Activated B cell treated with CpG ODN at 0.5 μM for 24 hours (primary cell): ENCODE measurements around the gene L3MBTL1. TPM values are rescaled to one million over a fixed set of nuclear protein-coding genes. Genes with fewer than 3 reads are reported as not detected.

Source experiments
- ATAC-seq: fragments of 200-7000 bp; cut with Tn5 transposase; one replicate; pipeline ENCODE4 v1.10.0; 2021; ENCODE audit warnings: low read depth, mild to moderate bottlenecking, moderate library complexity
- CTCF ChIA-PET: fragments of 350-600 bp; sonication (Branson Sonifier 250); formaldehyde crosslinking; loops from one replicate; lab custom pipeline; 2021; ENCODE audit warnings: antibody characterized with exemption; lab: Charles Lee
- POLR2A ChIA-PET: fragments of 350-600 bp; sonication (Branson Sonifier 250); formaldehyde crosslinking; loops from one replicate; lab custom pipeline; 2021; ENCODE audit warnings: antibody characterized with exemption; lab: Charles Lee
- DNase-seq: peaks from one replicate; pipeline ENCODE4 v3.0.0; 2022
- H3K27ac Mint-ChIP-seq: one replicate; pipeline ENCODE4 v1.8.0; 2020; ENCODE audit warnings: mixed read lengths
- H3K27me3 Mint-ChIP-seq: one replicate; pipeline ENCODE4 v1.8.0; 2021; ENCODE audit warnings: mixed read lengths
- H3K36me3 Mint-ChIP-seq: one replicate; pipeline ENCODE4 v1.8.0; 2021; ENCODE audit warnings: low read depth, mixed read lengths
- H3K4me1 Mint-ChIP-seq: one replicate; pipeline ENCODE4 v1.8.0; 2021; ENCODE audit warnings: mixed read lengths
- H3K4me3 Mint-ChIP-seq: one replicate; pipeline ENCODE4 v1.8.0; 2020; ENCODE audit warnings: mild to moderate bottlenecking, mixed read lengths
- H3K9me3 Mint-ChIP-seq: one replicate; pipeline ENCODE4 v1.8.0; 2020; ENCODE audit warnings: mixed read lengths
- intact Hi-C: fragments of 100-400 bp; cut with micrococcal nuclease; formaldehyde crosslinking; loops from one replicate; pipeline ENCODE4 v1.15.1; 2024
- total RNA-seq: library from RNA; stranded (reverse); gene quantifications from 2 replicates; pipeline ENCODE4 v1.2.3, GENCODE V29; 2022
- TF ChIP-seq, protein P1 (sequence below): fragments of 200-600 bp; IDR thresholded peaks from one replicate; pipeline ENCODE4 v1.8.0; 2022; ENCODE audit warnings: antibody characterized with exemption, mild to moderate bottlenecking

The L3MBTL1 gene
- total RNA-seq, 1 donor from 2014 or later = 22.5 TPM

GRCh38 chr20:43537921-43538877 is 30.7 kb downstream of the L3MBTL1 start:
- Mint-ChIP-seq H3K4me1 (no peaks in the 10 kb centered on the region), H3K27me3 (no peaks in the 10 kb centered on the region), H3K4me3 (no peak overlapping the region), H3K27ac (no peak overlapping the region), H3K9me3 (no peaks in the 10 kb centered on the region), H3K36me3 (peaks cover 19% of the 10 kb centered on the region)
- CTCF ChIA-PET = interaction anchor here (0.6 to 3.9 kb wide), 21 partner anchors 8 to 651 kb away, joined by 3 to 97 read pairs (median 4); partner anchors contain the start of gene IFT52
- peak; percentile 65 for ATAC-seq
- POLR2A ChIA-PET = interaction anchor here (0.6 to 1.9 kb wide), 7 partner anchors 49 to 302 kb away, joined by 3 to 11 read pairs (median 3); partner anchors contain the start of gene SRSF6
- peak; percentile 30 for DNase-seq
- TF ChIP-seq, protein P1, sequence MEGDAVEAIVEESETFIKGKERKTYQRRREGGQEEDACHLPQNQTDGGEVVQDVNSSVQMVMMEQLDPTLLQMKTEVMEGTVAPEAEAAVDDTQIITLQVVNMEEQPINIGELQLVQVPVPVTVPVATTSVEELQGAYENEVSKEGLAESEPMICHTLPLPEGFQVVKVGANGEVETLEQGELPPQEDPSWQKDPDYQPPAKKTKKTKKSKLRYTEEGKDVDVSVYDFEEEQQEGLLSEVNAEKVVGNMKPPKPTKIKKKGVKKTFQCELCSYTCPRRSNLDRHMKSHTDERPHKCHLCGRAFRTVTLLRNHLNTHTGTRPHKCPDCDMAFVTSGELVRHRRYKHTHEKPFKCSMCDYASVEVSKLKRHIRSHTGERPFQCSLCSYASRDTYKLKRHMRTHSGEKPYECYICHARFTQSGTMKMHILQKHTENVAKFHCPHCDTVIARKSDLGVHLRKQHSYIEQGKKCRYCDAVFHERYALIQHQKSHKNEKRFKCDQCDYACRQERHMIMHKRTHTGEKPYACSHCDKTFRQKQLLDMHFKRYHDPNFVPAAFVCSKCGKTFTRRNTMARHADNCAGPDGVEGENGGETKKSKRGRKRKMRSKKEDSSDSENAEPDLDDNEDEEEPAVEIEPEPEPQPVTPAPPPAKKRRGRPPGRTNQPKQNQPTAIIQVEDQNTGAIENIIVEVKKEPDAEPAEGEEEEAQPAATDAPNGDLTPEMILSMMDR = peak; percentile 52
- intact Hi-C loops = loop anchor here (1.0 kb wide), 3 partner anchors 89 to 542 kb away; no protein-coding TSS in a partner anchor

DNA sequence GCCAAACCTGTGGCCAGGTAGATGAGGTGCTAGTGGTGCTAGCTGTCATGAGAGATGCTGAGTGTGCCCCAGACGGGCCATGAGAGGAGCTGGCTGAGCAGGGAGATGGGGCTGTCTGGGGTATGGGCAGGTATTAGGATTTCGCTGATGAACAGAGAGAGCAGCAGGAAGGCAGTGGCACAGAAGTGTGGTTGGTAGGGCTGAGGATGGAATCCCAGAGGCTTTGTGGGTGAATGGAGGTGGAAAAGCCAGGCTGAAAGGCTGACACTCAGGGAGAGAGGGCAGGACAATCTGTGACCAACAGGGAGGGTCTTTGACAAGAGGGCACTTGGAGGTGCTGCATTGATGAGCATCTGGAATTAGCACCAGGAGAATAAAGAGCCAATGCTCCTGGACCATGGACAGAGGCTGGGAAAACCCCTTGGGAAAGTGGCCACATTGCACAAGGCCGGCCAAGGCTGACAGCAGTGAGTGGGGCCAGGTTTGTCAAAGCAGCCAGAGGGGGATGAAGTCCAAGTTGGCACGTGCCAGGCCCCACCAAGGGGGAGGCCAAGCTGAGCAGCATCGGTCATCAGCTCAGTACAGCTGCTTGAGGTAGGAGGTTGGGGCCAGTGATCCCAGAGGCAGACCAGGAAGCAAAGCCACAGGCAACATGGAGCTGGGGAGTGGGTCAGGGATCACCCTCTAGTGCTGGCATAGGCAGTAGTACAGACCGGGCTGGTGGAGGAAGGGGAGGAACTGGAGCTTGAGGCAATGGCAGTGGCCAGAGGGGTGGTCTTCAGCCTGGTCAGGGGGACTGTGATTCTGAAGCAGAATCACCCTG is 31.6 kb downstream of the L3MBTL1 start:
- intact Hi-C loops = loop anchor here (1.0 kb wide), 3 partner anchors 90 to 541 kb away; no protein-coding TSS in a partner anchor
- H3K9me3 Mint-ChIP-seq = no peaks in the 10 kb centered on the region
- CTCF ChIA-PET = interaction anchor here (0.6 to 3.9 kb wide), 20 partner anchors 7 to 650 kb away, joined by 3 to 97 read pairs (median 4); partner anchors contain the start of gene IFT52
- POLR2A ChIA-PET = interaction anchor here (0.6 to 1.9 kb wide), 5 partner anchors 48 to 301 kb away, joined by 3 to 11 read pairs (median 3); no protein-coding TSS in a partner anchor
- DNase-seq = no peak
- H3K4me3 Mint-ChIP-seq = no peak overlapping the region
- H3K4me1 Mint-ChIP-seq = no peaks in the 10 kb centered on the region
- TF ChIP-seq, protein P1 = no peak
- no peaks in the 10 kb centered on the region for H3K27me3 Mint-ChIP-seq
- ATAC-seq = no peak
- H3K27ac Mint-ChIP-seq = no peak overlapping the region
- H3K36me3 Mint-ChIP-seq = peaks cover 19% of the 10 kb centered on the region

DNA sequence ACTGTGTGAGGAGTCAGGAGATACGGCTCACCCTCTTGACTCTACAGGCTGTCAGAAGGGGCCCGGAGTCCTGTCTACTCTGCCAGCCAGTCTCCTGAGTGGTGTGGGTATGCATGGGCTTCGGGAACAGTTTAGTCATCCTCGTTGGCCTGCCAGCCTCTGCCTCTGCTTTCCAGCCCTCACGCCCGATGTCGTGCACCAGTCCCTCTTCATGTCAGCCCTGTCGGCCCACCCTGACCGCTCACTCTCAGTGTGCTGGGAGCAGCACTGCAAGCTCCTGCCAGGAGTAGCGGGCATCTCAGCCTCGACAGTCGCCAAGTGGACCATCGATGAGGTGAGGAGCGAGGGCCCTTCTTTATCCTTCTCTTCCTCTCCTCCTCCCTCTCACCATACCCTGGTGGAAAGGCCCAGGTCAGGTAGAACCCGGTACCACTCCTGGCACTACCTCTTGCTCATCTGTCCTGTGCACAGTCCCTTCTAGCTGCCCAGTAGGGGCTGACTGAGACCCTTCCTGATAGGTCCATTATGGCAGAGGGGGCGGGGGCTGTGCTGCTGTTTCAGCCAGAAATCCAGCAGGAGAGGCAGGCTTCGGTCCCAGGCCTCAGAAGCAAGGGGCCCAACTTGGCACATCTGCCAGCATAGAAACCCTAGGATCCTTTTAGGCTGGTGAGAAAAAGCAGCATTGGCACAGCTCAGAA is 32.6 kb downstream of the L3MBTL1 start:
- no peak overlapping the region for H3K27ac Mint-ChIP-seq
- H3K4me1 Mint-ChIP-seq = no peaks in the 10 kb centered on the region
- peaks cover 23% of the 10 kb centered on the region for H3K36me3 Mint-ChIP-seq
- TF ChIP-seq, protein P1 = no peak
- ATAC-seq (no peak), DNase-seq (no peak)
- H3K27me3 Mint-ChIP-seq = no peaks in the 10 kb centered on the region
- intact Hi-C loops = no loop called here
- no peaks in the 10 kb centered on the region for H3K9me3 Mint-ChIP-seq
- no peak overlapping the region for H3K4me3 Mint-ChIP-seq
- ChIA-PET CTCF (interaction anchor here (1.7 to 3.9 kb wide), 4 partner anchors 149 to 300 kb away, joined by 5 to 97 read pairs (median 16); no protein-coding TSS in a partner anchor), POLR2A (no interaction called here)

DNA sequence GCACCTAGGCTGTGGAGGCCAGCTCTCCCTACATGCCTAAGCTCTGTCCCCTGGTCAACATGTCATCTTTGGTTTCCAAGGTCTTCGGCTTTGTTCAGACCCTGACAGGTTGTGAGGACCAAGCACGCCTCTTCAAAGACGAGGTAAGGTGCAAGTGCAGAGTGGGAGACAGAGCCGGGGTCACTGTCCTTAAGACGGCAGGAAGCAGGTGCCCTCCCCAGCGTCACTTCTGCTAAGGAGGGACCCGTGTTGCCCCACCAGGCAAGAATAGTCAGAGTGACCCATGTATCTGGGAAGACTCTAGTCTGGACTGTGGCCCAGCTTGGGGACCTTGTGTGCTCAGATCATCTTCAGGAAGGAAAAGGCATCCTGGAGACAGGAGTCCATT is 33.2 kb downstream of the L3MBTL1 start:
- CTCF ChIA-PET = interaction anchor here (1.7 to 3.9 kb wide), 2 partner anchors 149 to 151 kb away, joined by 5 to 24 read pairs; no protein-coding TSS in a partner anchor
- H3K9me3 Mint-ChIP-seq = no peaks in the 10 kb centered on the region
- intact Hi-C loops = no loop called here
- no peak overlapping the region for H3K27ac Mint-ChIP-seq
- ATAC-seq = no peak
- DNase-seq = no peak
- peaks cover 17% of the 10 kb centered on the region for H3K36me3 Mint-ChIP-seq
- H3K4me1 Mint-ChIP-seq = no peaks in the 10 kb centered on the region
- TF ChIP-seq, protein P1 = no peak
- H3K4me3 Mint-ChIP-seq = no peak overlapping the region
- POLR2A ChIA-PET = no interaction called here
- no peaks in the 10 kb centered on the region for H3K27me3 Mint-ChIP-seq
